SK-N-DZ (cell line): ENCODE measurements around the gene AP2A1.

Experiments
- DNase-seq: peaks from one replicate; pipeline ENCODE4 v3.0.0-alpha.2; 2015; ENCODE audit warnings: low spot score

The AP2A1 gene

DNA sequence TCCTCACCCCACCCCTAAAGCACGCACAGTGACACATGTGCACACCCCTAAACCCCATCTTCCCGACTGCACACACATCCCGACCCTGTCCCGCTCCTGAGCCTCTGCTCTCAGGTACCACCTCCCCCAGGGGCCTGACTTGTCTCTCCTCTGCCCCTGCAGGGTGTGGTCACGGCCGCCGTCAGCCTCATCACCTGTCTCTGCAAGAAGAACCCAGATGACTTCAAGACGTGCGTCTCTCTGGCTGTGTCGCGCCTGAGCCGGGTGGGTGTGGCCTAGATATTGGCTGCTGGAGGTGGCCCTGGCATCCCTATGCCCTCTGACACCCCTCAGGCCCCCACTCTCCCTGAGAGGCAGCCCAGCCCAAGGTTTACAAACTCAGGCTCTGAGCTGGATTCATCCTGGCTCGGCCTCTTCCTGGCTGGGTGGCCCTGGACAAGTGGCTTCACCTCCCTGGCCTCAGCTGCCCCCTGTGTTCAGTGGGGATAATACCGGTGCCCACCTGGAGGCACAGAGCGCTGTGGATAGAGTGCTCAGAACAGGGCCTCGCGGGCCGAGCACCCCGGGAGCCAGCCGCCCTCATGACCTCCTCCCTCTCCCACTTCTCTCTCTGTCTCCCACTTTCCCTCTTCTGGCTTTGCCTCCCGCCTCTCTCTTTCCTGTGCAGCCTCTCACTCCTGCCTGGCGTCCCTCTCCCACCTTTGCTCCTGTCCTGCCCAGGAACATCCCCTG lies 26.2 kb downstream of the AP2A1 start:
- DNase-seq: no peak

DNA sequence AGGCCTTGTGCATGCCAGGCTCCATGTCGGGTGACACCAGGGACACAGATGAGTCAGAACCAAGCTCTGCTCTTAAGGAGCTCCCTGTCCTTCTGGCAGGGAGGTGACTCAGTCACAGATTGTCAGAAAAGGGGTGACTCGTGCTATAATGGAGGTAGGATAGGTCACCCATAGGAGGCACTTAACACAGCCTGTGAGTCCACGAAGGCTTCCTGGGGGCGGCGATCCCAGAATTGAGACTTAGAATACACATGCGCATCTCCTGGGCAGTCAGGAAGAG lies 26.7 kb downstream of the AP2A1 start:
- no peak for DNase-seq

GRCh38 chr19:49795615-49796014 lies 28.8 kb downstream of the AP2A1 start:
- no peak for DNase-seq

DNA sequence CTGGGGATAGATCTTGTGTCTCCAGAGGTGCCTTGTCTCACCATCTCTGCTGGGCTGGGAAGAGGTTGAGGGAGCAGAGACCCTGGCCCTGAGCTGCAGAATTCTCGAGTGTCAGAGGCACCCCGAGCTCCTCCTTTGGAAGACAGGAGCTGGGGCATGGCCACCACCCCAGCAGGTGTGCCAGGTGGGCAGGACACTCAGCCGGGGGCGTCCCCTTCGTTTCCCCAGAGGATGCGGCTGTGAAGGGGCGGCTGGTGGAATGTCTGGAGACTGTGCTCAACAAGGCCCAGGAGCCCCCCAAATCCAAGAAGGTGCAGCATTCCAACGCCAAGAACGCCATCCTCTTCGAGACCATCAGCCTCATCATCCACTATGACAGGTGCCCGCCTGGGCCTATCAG lies 31.8 kb downstream of the AP2A1 start:
- no peak for DNase-seq

GRCh38 chr19:49799271-49799797 lies 32.5 kb downstream of the AP2A1 start:
- no peak for DNase-seq

DNA sequence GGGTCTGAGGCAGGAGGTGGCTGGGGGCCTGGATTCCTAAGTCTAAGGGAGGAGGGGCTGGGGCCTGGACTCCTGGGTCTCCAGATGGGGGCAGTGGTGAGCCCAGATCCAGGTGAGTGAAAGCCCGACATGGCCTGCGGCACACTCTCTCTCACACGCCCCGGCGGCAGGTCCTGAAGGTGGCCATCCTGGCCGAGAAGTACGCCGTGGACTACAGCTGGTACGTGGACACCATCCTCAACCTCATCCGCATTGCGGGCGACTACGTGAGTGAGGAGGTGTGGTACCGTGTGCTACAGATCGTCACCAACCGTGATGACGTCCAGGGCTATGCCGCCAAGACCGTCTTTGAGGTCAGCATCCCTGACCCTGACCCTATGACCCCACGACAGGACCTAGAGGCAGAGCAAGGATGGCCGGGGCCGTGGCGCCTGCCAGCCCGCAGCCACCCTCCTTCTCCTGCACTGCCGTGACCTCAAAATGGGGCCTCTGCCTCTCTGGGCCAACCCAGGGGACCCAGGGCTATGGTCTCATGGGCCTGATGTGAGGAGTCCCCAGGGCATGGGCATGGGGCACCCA lies 33.1 kb downstream of the AP2A1 start:
- no peak for DNase-seq

DNA sequence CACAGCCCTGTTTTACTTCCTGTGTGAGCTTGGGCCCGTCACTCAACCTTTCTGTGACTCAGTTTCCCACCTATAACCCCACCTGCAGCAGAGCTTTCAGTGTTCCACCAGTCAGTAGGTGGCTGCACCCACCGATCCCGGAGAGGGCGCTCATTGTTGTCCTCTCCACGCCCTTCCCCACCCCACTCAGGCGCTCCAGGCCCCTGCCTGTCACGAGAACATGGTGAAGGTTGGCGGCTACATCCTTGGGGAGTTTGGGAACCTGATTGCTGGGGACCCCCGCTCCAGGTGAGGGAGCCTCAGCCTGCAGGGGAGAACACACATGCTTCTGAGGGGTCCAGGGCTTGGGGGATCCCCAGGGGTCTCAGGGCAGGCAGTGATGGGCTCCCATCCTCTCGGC lies 34.0 kb downstream of the AP2A1 start:
- DNase-seq: no peak

- no peak for DNase-seq
Observed at GRCh38 chr19:49801401-49801888, 34.6 kb downstream of the AP2A1 start.

GRCh38 chr19:49801966-49802661 lies 35.3 kb downstream of the AP2A1 start:
- peak; percentile 86 for DNase-seq

- DNase-seq: no peak
Observed at GRCh38 chr19:49802836-49803528, 36.2 kb downstream of the AP2A1 start.

DNA sequence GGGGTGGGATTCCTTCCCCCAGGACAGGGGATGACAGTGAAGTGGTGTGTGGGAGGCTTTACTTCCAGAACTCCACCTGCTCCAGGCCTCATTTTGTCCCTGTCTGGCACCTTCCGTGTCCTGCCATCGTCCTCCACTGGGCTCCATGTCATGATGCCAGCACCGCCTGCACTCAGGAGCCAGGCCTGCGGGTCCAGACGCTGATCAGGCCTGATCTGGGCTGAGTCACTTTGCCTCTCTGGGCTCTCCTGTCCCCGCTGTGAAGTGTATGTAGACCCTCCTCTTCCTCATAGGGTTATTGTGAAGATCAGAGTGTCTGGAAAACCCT lies 36.7 kb downstream of the AP2A1 start:
- DNase-seq: no peak

- DNase-seq: no peak
Observed at GRCh38 chr19:49805822-49806619, 39.2 kb downstream of the AP2A1 start.

GRCh38 chr19:49806620-49806959 lies 39.8 kb downstream of the AP2A1 start:
- DNase-seq: no peak

GRCh38 chr19:49807058-49807903 lies 40.5 kb downstream of the AP2A1 start:
- no peak for DNase-seq

DNA sequence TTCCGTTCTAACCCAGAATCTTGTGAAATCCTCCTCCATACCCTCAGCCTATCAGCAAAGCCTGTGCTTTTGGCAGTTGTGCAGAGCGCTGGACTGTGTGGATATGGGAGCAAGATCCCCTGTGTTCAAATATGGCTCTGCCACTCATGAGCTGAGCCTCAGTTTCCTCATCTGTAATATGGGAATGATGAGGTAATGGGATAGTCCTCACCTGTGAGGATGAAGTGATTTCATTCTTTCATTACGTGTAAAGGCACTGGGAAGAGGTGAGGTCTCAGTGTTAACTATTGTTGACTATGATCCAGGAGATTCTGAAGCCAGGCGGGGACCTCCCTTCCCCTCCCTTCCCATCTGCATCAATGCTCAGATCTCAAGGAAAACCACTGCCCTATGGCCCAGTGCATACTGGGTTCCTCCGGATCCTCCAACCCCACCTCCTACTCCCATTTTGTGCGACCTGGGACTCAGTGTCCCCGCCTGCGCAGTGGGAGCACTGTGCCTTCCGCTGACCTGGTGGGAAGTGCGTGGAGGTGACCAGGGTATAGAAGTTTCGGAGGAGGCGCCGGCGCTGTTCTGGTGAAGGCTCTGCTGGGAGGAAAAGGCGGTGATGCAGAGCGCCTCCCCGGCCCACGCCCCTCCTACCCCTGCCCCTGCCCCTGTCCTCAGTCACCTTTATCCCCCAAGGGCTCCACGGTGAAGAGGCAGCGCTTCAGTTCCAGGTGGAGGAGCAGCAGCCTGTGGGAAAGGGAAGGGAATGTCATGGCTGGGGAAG lies 41.3 kb downstream of the AP2A1 start:
- no peak for DNase-seq

DNA sequence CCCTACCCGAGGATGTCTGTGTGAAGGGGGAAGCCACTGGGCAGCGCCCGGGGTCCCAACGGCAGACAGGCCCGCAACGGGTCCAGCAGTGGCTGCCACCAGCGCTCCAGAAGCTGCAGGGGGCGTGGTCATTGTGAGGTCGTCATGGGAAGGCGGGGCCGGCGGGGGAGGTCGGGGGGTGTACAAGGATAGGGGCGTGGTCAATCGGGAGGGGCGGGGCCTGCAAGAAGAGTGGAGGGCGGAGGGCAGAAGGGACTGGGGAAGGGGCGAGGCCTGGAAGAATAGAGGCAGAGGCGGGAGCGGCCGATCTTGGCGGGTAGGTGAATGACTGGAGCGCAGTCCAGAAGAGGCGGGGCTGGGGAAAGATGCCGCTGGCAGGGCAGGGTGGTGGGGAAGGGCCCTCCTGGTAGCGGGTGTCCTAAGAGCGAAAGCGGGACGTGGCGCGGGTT lies 41.9 kb downstream of the AP2A1 start:
- peak; percentile 67 for DNase-seq

GRCh38 chr19:49809160-49809940 lies 42.5 kb downstream of the AP2A1 start:
- DNase-seq: no peak

GRCh38 chr19:49809941-49810389 lies 43.2 kb downstream of the AP2A1 start:
- no peak for DNase-seq

GRCh38 chr19:49811328-49811727 lies 44.5 kb downstream of the AP2A1 start:
- DNase-seq: no peak
